SK-N-SH (cell line): ENCODE data around the gene PCNX4. TPM values are rescaled to one million over a fixed set of nuclear protein-coding genes. Genes with fewer than 3 reads are reported as not detected.

ENCODE experiments used
- CTCF ChIA-PET: fragments of 300-600, 350-600 bp; formaldehyde crosslinking; extraction: SDS; loops from one replicate; lab custom pipeline; 2021; lab: Yijun Ruan, JAX
- POLR2A ChIA-PET: fragments of 350-600 bp; sonication (Branson Sonifier 250); formaldehyde crosslinking; extraction: SDS; loops from one replicate; lab custom pipeline; 2020; ENCODE audit warnings: antibody characterized with exemption, inconsistent platforms; lab: Yijun Ruan, JAX
- DNase-seq: peaks from one replicate; pipeline ENCODE4 v3.0.0; 2012
- H2AFZ ChIP-seq: fragments of 200-600 bp; sonication (generic); 2 replicates; pipeline ENCODE4 v1.8.1; 2016; ENCODE audit warnings: antibody characterized with exemption, mild to moderate bottlenecking, low read depth
- H3F3A ChIP-seq: fragments of 200-600 bp; sonication (generic); replicated peaks from 2 replicates; pipeline ENCODE3; 2016; ENCODE audit warnings: antibody characterized with exemption, mild to moderate bottlenecking; ENCODE audit not compliant: insufficient read depth
- H3K27ac ChIP-seq, 2 experiments: fragments of 200-500 bp in 1 of 2; fragments of 200-600 bp in 1 of 2; sonication (Bioruptor generic) in 1 of 2; sonication (generic), shearing (Covaris generic) in 1 of 2; 2 replicates each; pipeline versions ENCODE4 v1.5.1 to v1.6.1; 2014 to 2016; ENCODE audit warnings: low read depth in 2 of 2, inconsistent platforms in 1 of 2, low read length in 1 of 2, mild to moderate bottlenecking in 1 of 2, mixed read lengths in 1 of 2
- H3K27me3 ChIP-seq: fragments of 200-600 bp; sonication (generic), shearing (Covaris generic); 2 replicates; pipeline ENCODE4 v1.6.1; 2016; ENCODE audit warnings: mixed run types; ENCODE audit not compliant: insufficient read depth
- H3K36me3 ChIP-seq, 2 experiments: fragments of 200-500 bp in 1 of 2; fragments of 200-600 bp in 1 of 2; sonication (Bioruptor generic) in 1 of 2; sonication (generic) in 1 of 2; replicated peaks in 1 of 2; 2 replicates each; pipeline versions ENCODE3 to v1.5.1; 2014 to 2016; ENCODE audit warnings: low read length in 1 of 2, mild to moderate bottlenecking in 1 of 2; ENCODE audit not compliant: insufficient read depth in 2 of 2, control insufficient read depth in 1 of 2
- H3K4me1 ChIP-seq, 2 experiments: fragments of 200-500 bp in 1 of 2; fragments of 200-600 bp in 1 of 2; sonication (Bioruptor generic) in 1 of 2; sonication (generic), shearing (Covaris generic) in 1 of 2; 2 replicates each; pipeline versions ENCODE4 v1.5.1 to v1.6.1; 2014 to 2016; ENCODE audit warnings: low read depth in 1 of 2, low read length in 1 of 2, mixed run types in 1 of 2; ENCODE audit not compliant: insufficient read depth in 2 of 2, control insufficient read depth in 1 of 2
- H3K4me2 ChIP-seq: fragments of 200-600 bp; sonication (generic), shearing (Covaris generic); 2 replicates; pipeline ENCODE4 v1.6.1; 2017; ENCODE audit warnings: mixed run types
- H3K4me3 ChIP-seq, 2 experiments: fragments of 200-500 bp in 1 of 2; fragments of 200-600 bp in 1 of 2; sonication (Bioruptor generic) in 1 of 2; sonication (generic), shearing (Covaris generic) in 1 of 2; 2 replicates each; pipeline versions ENCODE4 v1.5.1 to v1.8.1; 2014 to 2016; ENCODE audit warnings: low read depth in 2 of 2, inconsistent platforms in 1 of 2, low read length in 1 of 2, mild to moderate bottlenecking in 1 of 2, mixed read lengths in 1 of 2, moderate library complexity in 1 of 2
- H3K79me2 ChIP-seq: fragments of 200-600 bp; sonication (generic); 2 replicates; pipeline ENCODE4 v1.8.1; 2017; ENCODE audit warnings: mild to moderate bottlenecking; ENCODE audit not compliant: insufficient read depth
- H3K9ac ChIP-seq: fragments of 200-600 bp; sonication (generic); 2 replicates; pipeline ENCODE4 v1.6.1; 2017; ENCODE audit warnings: mixed run types
- H3K9me2 ChIP-seq: fragments of 200-600 bp; sonication (generic); 2 replicates; pipeline ENCODE4 v1.6.1; 2017; ENCODE audit warnings: mixed run types
- H3K9me3 ChIP-seq: fragments of 200-600 bp; sonication (generic); 2 replicates; pipeline ENCODE4 v1.6.1; 2017; ENCODE audit warnings: mixed run types, mild to moderate bottlenecking, moderate library complexity
- H4K20me1 ChIP-seq: fragments of 200-600 bp; sonication (generic); 2 replicates; pipeline ENCODE4 v1.6.1; 2017; ENCODE audit warnings: mild to moderate bottlenecking, mixed run types; ENCODE audit not compliant: insufficient read depth
- CHD2 ChIP-seq: fragments of 150-350 bp; IDR thresholded peaks from 2 replicates; pipeline ENCODE4 v1.6.1; 2018; ENCODE audit warnings: low read length; ENCODE audit not compliant: partially characterized antibody
- ELF1 ChIP-seq: IDR thresholded peaks from 2 replicates; pipeline ENCODE4 v1.4.0; 2012
- EP300 ChIP-seq, 2 experiments: IDR thresholded peaks; 2 replicates each; pipeline versions ENCODE4 v1.4.0 to v1.6.1; 2012; ENCODE audit warnings: borderline replicate concordance in 1 of 2, low read depth in 1 of 2, low read length in 1 of 2
- FOSL2 ChIP-seq: IDR thresholded peaks from 2 replicates; pipeline ENCODE4 v1.4.0; 2012; ENCODE audit warnings: low read depth, mild to moderate bottlenecking, moderate library complexity, borderline replicate concordance
- FOXJ3 ChIP-seq: sonication (generic); formaldehyde crosslinking; IDR thresholded peaks from 2 replicates; pipeline ENCODE4 v1.5.1; 2020; ENCODE audit warnings: mild to moderate bottlenecking, missing genetic modification reagents
- FOXM1 ChIP-seq: IDR thresholded peaks from 2 replicates; pipeline ENCODE4 v1.4.0; 2012; ENCODE audit warnings: low read depth, mild to moderate bottlenecking
- GABPA ChIP-seq: IDR thresholded peaks from 2 replicates; pipeline ENCODE4 v1.4.0; 2012; ENCODE audit warnings: low read depth, mild to moderate bottlenecking
- GATA2 ChIP-seq: sonication (generic); formaldehyde crosslinking; IDR thresholded peaks from 2 replicates; pipeline ENCODE4 v1.5.0; 2020; ENCODE audit warnings: mild to moderate bottlenecking, missing genetic modification reagents
- NRF1 ChIP-seq: IDR thresholded peaks from 2 replicates; pipeline ENCODE4 v1.6.1; 2012; ENCODE audit warnings: low read depth, mild to moderate bottlenecking, low read length
- POLR2AphosphoS5 ChIP-seq: IDR thresholded peaks from 2 replicates; pipeline ENCODE4 v1.6.1; 2012; ENCODE audit warnings: low read depth, low read length
- RCOR1 ChIP-seq: fragments of 150-350 bp; IDR thresholded peaks from 2 replicates; pipeline ENCODE4 v1.6.1; 2017; ENCODE audit warnings: antibody characterized with exemption, low read length
- RXRA ChIP-seq: IDR thresholded peaks from 2 replicates; pipeline ENCODE4 v1.4.0; 2012; ENCODE audit warnings: low read depth, mild to moderate bottlenecking, borderline replicate concordance
- SMC3 ChIP-seq: IDR thresholded peaks from 2 replicates; pipeline ENCODE4 v1.6.1; 2012; ENCODE audit warnings: low read depth, low read length, improper control_type of control experiment
- TEAD4 ChIP-seq: IDR thresholded peaks from 2 replicates; pipeline ENCODE4 v1.4.0; 2012; ENCODE audit warnings: mild to moderate bottlenecking, borderline replicate concordance; ENCODE audit not compliant: insufficient read depth
- USF1 ChIP-seq: IDR thresholded peaks from 2 replicates; pipeline ENCODE4 v1.4.0; 2012; ENCODE audit warnings: low read depth, borderline replicate concordance
- USF2 ChIP-seq: fragments of 150-350 bp; IDR thresholded peaks from 2 replicates; pipeline ENCODE4 v1.6.1; 2017; ENCODE audit warnings: antibody characterized with exemption, low read length, low read depth, borderline replicate concordance
- ZBTB33 ChIP-seq: IDR thresholded peaks from 2 replicates; pipeline ENCODE4 v1.4.0; 2012; ENCODE audit warnings: low read depth, borderline replicate concordance
- WGBS: methylation state at CpG from one replicate; pipeline ENCODE4 v1.1.6; 2017; ENCODE audit warnings: low lambda C conversion rate; 5-methylcytosine and 5-hydroxymethylcytosine counted together
- polyA plus RNA-seq, 3 experiments: library from polyadenylated mRNA; depleted of rRNA; stranded (reverse); fragments of >200 nt; gene quantifications; 2 replicates each; pipeline ENCODE4 v1.2.3, GENCODE V29; 2012
- TF ChIP-seq, protein P1 (sequence below): IDR thresholded peaks from 2 replicates; pipeline ENCODE4 v1.6.1; 2012; ENCODE audit warnings: mild to moderate bottlenecking, low read depth, low read length, moderate library complexity
- TF ChIP-seq, protein P2 (sequence below): IDR thresholded peaks from 2 replicates; pipeline ENCODE4 v1.4.0; 2012; ENCODE audit warnings: low read depth

Gene PCNX4
- polyA plus RNA-seq, 1 of the 3 experiments (the other 2 are of a cell fraction), result 21.1 TPM

GRCh38 chr14:60183138-60183537 lies 91.4 kb downstream of the PCNX4 start:
- Histone ChIP-seq H3F3A (no peaks in the 10 kb centered on the region), H3K27me3 (no peaks in the 10 kb centered on the region), H3K4me3 (no peak overlapping the region), H3K9ac (no peak overlapping the region)
- TF ChIP-seq FOXJ3 (CRISPR knock-in tag) (no peak), GATA2 (CRISPR knock-in tag) (no peak), POLR2AphosphoS5 (no peak), RCOR1 (no peak), FOSL2 (no peak), GABPA (no peak), CHD2 (no peak), USF2 (no peak), TEAD4 (no peak), ELF1 (no peak), RXRA (no peak)
- TF ChIP-seq, protein P1, sequence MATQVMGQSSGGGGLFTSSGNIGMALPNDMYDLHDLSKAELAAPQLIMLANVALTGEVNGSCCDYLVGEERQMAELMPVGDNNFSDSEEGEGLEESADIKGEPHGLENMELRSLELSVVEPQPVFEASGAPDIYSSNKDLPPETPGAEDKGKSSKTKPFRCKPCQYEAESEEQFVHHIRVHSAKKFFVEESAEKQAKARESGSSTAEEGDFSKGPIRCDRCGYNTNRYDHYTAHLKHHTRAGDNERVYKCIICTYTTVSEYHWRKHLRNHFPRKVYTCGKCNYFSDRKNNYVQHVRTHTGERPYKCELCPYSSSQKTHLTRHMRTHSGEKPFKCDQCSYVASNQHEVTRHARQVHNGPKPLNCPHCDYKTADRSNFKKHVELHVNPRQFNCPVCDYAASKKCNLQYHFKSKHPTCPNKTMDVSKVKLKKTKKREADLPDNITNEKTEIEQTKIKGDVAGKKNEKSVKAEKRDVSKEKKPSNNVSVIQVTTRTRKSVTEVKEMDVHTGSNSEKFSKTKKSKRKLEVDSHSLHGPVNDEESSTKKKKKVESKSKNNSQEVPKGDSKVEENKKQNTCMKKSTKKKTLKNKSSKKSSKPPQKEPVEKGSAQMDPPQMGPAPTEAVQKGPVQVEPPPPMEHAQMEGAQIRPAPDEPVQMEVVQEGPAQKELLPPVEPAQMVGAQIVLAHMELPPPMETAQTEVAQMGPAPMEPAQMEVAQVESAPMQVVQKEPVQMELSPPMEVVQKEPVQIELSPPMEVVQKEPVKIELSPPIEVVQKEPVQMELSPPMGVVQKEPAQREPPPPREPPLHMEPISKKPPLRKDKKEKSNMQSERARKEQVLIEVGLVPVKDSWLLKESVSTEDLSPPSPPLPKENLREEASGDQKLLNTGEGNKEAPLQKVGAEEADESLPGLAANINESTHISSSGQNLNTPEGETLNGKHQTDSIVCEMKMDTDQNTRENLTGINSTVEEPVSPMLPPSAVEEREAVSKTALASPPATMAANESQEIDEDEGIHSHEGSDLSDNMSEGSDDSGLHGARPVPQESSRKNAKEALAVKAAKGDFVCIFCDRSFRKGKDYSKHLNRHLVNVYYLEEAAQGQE, result no peak
- TF ChIP-seq, all 33 proteins: peak for 0
- WGBS, result 83% methylated on average over 3 of the region's 3 CpGs
- Histone ChIP-seq H3K36me3 (no peaks in the 10 kb centered on the region), H3K4me1 (peaks cover 6 to 8% of the 10 kb centered on the region in 2 experiments; a peak in 2 of 4 replicates), H3K4me2 (no peak overlapping the region), H3K27ac (no peak overlapping the region), H4K20me1 (no peaks in the 10 kb centered on the region), H2AFZ (0 out of 2 replicates have a peak overlapping the region, but pooled peaks have one; percentile 96), H3K9me2 (no peaks in the 10 kb centered on the region), H3K9me3 (no peaks in the 10 kb centered on the region), H3K79me2 (no peaks in the 10 kb centered on the region)
- no peak for DNase-seq
- ChIA-PET CTCF (interaction anchor here (0.9 to 8.4 kb wide), 14 partner anchors 10 to 551 kb away, joined by 3 to 110 read pairs (median 10); partner anchors contain the start of gene DHRS7), POLR2A (interaction anchor here (0.8 to 1.0 kb wide), 2 partner anchors 66 to 91 kb away, joined by 3 read pairs; partner anchors contain the start of genes PCNX4 and PPM1A)

DNA sequence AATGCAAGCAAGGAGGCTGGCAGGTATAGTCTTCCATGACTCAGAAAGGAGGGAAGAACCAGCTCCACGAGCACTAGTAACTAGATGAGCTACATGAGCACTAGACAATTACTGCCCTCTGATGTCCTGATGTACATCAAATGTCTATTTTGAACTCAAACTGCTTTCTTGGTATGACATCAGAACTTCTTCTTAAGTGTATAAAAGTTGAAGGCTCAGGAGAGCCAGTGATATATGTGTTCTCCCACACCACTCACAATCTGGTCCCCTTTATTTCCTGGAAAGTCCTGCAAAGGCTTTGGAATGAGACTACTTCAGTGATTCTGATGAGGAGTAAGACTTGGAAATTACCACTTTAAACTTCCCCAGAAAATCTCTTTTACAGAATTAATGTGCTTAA lies 92.0 kb downstream of the PCNX4 start:
- Histone ChIP-seq H3K27me3 (no peaks in the 10 kb centered on the region), H3F3A (no peaks in the 10 kb centered on the region), H3K36me3 (no peaks in the 10 kb centered on the region), H3K27ac (no peak overlapping the region; a peak in 1 of 4 replicates), H3K4me1 (peaks cover 6 to 8% of the 10 kb centered on the region in 2 experiments; a peak in 2 of 4 replicates), H3K9me3 (no peaks in the 10 kb centered on the region), H3K9ac (peak overlapping the region; percentile 39; the same call in 1 of the 2 replicates), H4K20me1 (no peaks in the 10 kb centered on the region), H3K4me2 (peak overlapping the region; percentile 80), H3K4me3 (peak overlapping the region; percentile 40 to 61; a peak in 3 of 4 replicates), H2AFZ (peak overlapping the region; percentile 96), H3K79me2 (no peaks in the 10 kb centered on the region), H3K9me2 (no peaks in the 10 kb centered on the region)
- ChIA-PET POLR2A (interaction anchor here (1.0 kb wide), 1 partner anchor 65 kb away, joined by 3 read pairs; the partner anchor contains the start of gene PPM1A), CTCF (interaction anchor here (0.6 to 8.4 kb wide), 27 partner anchors 11 to 676 kb away, joined by 3 to 110 read pairs (median 8); partner anchors contain the start of genes DHRS7, LRRC9, PCNX4 and SIX6)
- no peak for DNase-seq
- WGBS, result 60% methylated on average over 1 of the region's 1 CpG
- TF ChIP-seq ELF1, result no peak
- TF ChIP-seq NRF1, result no peak
- no peak for TF ChIP-seq EP300 (IDR thresholded peaks at IDR 0.05; ENCODE audit: borderline replicate concordance in 1 of 2, low read depth in 1 of 2, low read length in 1 of 2)
- no peak for TF ChIP-seq ZBTB33
- TF ChIP-seq, protein P2, sequence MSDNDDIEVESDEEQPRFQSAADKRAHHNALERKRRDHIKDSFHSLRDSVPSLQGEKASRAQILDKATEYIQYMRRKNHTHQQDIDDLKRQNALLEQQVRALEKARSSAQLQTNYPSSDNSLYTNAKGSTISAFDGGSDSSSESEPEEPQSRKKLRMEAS, result no peak
- TF ChIP-seq SMC3, result no peak
- no peak for TF ChIP-seq RCOR1
- TF ChIP-seq GABPA, result no peak
- TF ChIP-seq FOXM1, result no peak
- no peak for TF ChIP-seq USF1
- no peak for TF ChIP-seq POLR2AphosphoS5
- no peak for TF ChIP-seq FOSL2
- TF ChIP-seq TEAD4, result no peak
